ENCODE results near the gene ERI2. TPM values are rescaled to one million over a fixed set of nuclear protein-coding genes. Genes with fewer than 3 reads are reported as not detected.
A peak's percentile ranks its signal among the peaks of the same experiment; 100 is the strongest.

The ERI2 gene
- total and polyA plus RNA-seq, 12 donors: 3.2 to 13.6 (median 11.6) TPM

DNA sequence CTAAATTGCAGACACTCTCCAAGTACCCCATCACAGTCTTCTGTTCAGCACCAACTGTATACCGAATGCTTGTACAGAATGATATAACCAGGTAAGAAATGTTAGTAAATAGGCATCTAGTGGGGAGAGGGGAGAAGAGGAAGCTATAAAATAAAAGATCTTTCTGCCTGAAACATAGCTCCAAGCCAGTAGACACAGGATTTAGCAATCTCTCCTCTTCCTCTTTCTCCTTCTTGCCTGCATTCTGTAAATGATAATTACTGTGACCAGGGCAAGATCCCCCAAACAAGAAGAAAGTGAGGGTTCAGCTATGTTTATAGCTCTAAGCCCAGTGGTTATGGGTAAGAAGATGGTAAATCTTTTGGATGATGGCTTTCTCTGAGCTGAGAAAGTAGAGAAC, 24.6 kb downstream of the ERI2 start:
- DNase-seq (no peak), ATAC-seq (no peak)
- H3K4me3 ChIP-seq: no peak overlapping the region
- H3K36me3 ChIP-seq: peaks cover 0 to 41% (median 0%) of the 10 kb centered on the region in 9 donors
- intact Hi-C loops (cut with DNase I): no loop called here
- H3K27ac ChIP-seq: no peak overlapping the region
- H3K27me3 ChIP-seq: no peaks in the 10 kb centered on the region
- TF ChIP-seq, protein P1, sequence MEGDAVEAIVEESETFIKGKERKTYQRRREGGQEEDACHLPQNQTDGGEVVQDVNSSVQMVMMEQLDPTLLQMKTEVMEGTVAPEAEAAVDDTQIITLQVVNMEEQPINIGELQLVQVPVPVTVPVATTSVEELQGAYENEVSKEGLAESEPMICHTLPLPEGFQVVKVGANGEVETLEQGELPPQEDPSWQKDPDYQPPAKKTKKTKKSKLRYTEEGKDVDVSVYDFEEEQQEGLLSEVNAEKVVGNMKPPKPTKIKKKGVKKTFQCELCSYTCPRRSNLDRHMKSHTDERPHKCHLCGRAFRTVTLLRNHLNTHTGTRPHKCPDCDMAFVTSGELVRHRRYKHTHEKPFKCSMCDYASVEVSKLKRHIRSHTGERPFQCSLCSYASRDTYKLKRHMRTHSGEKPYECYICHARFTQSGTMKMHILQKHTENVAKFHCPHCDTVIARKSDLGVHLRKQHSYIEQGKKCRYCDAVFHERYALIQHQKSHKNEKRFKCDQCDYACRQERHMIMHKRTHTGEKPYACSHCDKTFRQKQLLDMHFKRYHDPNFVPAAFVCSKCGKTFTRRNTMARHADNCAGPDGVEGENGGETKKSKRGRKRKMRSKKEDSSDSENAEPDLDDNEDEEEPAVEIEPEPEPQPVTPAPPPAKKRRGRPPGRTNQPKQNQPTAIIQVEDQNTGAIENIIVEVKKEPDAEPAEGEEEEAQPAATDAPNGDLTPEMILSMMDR (IDR thresholded peaks at IDR 0.05): no peak
- 91 to 94% methylated on average over 1 of the region's 1 CpG for WGBS, 2 donors
- H3K9me3 ChIP-seq: peaks cover 0 to 4% (median 0%) of the 10 kb centered on the region in 11 donors
- no peaks in the 10 kb centered on the region for H3K4me1 ChIP-seq

DNA sequence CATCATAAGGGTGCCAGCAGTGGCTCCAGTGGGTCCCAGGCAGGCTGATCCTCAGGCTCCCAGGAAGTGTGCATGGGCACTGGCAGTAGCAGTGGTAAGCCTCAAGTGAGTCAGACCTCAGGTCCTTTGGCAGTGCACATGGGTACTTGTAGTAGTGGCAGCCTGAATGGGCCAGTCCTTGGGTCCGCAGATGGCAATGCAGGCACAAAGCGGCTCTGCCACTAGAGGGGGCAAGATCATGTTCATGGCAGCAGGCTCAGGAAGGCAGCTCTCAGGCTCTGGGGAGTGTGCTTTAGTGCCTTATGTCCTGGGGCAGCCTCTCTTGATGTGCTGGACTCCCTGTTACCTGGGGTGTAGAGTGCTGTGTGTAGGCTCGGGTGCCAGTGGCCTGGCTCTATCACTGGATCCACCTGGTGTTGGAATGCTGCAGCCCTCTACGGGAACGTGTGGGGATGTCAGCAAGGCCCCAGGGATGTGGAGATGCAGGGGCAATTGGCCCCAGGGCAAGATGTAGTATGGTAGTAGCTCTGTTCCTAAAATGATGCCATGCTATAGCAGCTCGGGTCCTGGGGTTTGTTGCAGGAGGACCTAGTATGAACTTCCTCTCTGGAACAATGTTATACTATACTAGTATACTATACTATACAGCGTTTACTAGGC, 31.4 kb downstream of the ERI2 start:
- ATAC-seq (peak in 7 of 8 donors; percentile 42 to 86 (median 59)), DNase-seq (peak; percentile 32 to 45)
- Histone ChIP-seq H3K9me3 (peaks cover 0 to 7% (median 0%) of the 10 kb centered on the region in 11 donors), H3K36me3 (peaks cover 0 to 18% (median 0%) of the 10 kb centered on the region in 9 donors), H3K27ac (no peak overlapping the region), H3K27me3 (no peaks in the 10 kb centered on the region), H3K4me1 (no peaks in the 10 kb centered on the region), H3K4me3 (no peak overlapping the region)
- intact Hi-C loops (cut with DNase I): no loop called here
- WGBS, 2 donors: 57 to 61% methylated on average over 7 of the region's 7 CpGs
- TF ChIP-seq, protein P1 (IDR thresholded peaks at IDR 0.05): peak; percentile 28 to 72 (median 55)

DNA sequence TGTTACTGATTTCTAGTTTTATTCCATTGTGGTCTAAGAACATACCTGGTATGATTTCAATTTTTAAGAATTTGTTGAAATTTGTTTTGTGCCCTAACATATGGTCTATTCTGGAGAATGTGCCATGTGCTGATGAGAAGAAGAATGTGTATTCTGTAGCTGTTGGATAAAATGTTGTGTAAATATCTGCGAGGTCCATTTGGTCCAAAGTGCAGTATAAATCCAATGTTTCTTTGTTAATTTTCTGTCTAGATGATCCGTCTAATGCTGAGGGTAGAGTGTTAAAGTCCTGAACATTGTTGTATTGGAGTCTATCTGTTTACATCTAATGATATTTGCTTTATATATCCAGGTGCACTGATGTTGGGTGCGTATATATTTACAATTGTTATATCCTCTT, 32.6 kb downstream of the ERI2 start:
- no peak overlapping the region for H3K27ac ChIP-seq
- H3K27me3 ChIP-seq: no peaks in the 10 kb centered on the region
- intact Hi-C loops (cut with DNase I): no loop called here
- no peak for DNase-seq
- TF ChIP-seq, protein P1 (IDR thresholded peaks at IDR 0.05): no peak
- peaks cover 0 to 7% (median 0%) of the 10 kb centered on the region in 11 donors for H3K9me3 ChIP-seq
- WGBS, 2 donors: 91 to 93% methylated on average over 3 of the region's 3 CpGs
- no peaks in the 10 kb centered on the region for H3K4me1 ChIP-seq
- ATAC-seq: no peak
- peaks cover 0 to 10% (median 0%) of the 10 kb centered on the region in 9 donors for H3K36me3 ChIP-seq
- H3K4me3 ChIP-seq: no peak overlapping the region

DNA sequence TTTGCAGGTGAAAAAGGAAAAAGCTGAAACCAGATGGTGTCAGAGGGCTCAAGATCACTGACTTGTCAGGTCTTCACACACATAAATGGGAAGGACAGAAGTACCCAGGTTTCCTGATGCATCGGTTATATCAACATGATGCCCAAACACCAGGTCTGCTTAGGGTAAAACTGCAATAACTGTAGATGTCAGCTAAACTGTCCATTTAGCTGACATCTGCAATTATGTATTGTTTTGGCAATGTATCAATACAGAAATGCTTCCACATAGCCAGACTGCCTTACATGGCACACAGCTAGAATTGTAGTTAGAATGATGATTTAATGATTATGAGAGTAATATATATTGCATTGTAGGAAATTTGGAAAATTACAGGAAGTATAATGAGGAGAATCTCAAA, 37.5 kb downstream of the ERI2 start:
- 39 to 76% methylated on average over 1 of the region's 1 CpG for WGBS, 2 donors
- TF ChIP-seq, protein P1 (IDR thresholded peaks at IDR 0.05): no peak
- Histone ChIP-seq H3K27ac (no peak overlapping the region), H3K27me3 (no peaks in the 10 kb centered on the region), H3K4me1 (peaks cover 0 to 6% (median 0%) of the 10 kb centered on the region in 9 donors), H3K36me3 (no peaks in the 10 kb centered on the region), H3K4me3 (no peak overlapping the region), H3K9me3 (peaks cover 0 to 7% (median 0%) of the 10 kb centered on the region in 11 donors)
- DNase-seq (no peak), ATAC-seq (no peak)
- intact Hi-C loops (cut with DNase I): no loop called here
